ENCODE measurements around the gene AOAH. TPM values are rescaled to one million over a fixed set of nuclear protein-coding genes. Genes with fewer than 3 reads are reported as not detected.

The AOAH gene
- total and polyA plus RNA-seq, 2 donors (not counting 3 experiments of a cell fraction or from before 2014, with no cell fraction given) = not detected

GRCh38 chr7:36692456-36692855 is 31.8 kb downstream of the AOAH start:
- CTCF ChIA-PET = no interaction called here

More at GRCh38 chr7:36692456-36692855, 31.8 kb downstream of the AOAH start:
- BruUV-seq (replicated peaks) = no TSS peak
- dilution Hi-C loops (cut with MboI; ENCODE audit: extremely low pct_ligation_motif_present, low sequenced_read_pairs) = no loop called here
- no peak overlapping the region for H3K4me3 ChIP-seq (replicated peaks in 1 of 3; ENCODE audit: insufficient read depth in 1 of 3, low read depth in 1 of 3, low read length in 3 of 3)
- TF ChIP-seq POLR2AphosphoS5 (IDR thresholded peaks at IDR 0.05; ENCODE audit: insufficient read depth, low read depth, low read length) = no peak
- TF ChIP-seq GATA2 (IDR thresholded peaks at IDR 0.05; ENCODE audit: insufficient read depth, insufficient read length, low read depth, low read length) = no peak
- TF ChIP-seq FOS (IDR thresholded peaks at IDR 0.05; ENCODE audit: borderline replicate concordance, insufficient read depth, low read length) = no peak
- TF ChIP-seq MAX (IDR thresholded peaks at IDR 0.05; ENCODE audit: insufficient read depth, insufficient read length) = no peak
- no peak for TF ChIP-seq CTCF (IDR thresholded peaks at IDR 0.05; ENCODE audit: extremely low read depth in 1 of 2, insufficient read depth in 1 of 2, low read depth in 1 of 2, low read length in 2 of 2)
- TF ChIP-seq POLR2A (IDR thresholded peaks at IDR 0.05; ENCODE audit: low read depth, low read length) = no peak
- no peak for TF ChIP-seq JUN (IDR thresholded peaks at IDR 0.05; ENCODE audit: borderline replicate concordance, insufficient read depth, insufficient read length, low read depth)
- no peak for TF ChIP-seq EZH2 (IDR thresholded peaks at IDR 0.05; ENCODE audit: borderline replicate concordance, low read depth, low read length, severe bottlenecking)
- TF ChIP-seq MYC (IDR thresholded peaks at IDR 0.05; ENCODE audit: low read depth, low read length) = no peak
- no peak overlapping the region for H3K4me2 ChIP-seq (ENCODE audit: insufficient read depth, low read length)
- no peaks in the 10 kb centered on the region for H3K9me3 ChIP-seq (replicated peaks; ENCODE audit: control insufficient read depth, insufficient read depth, low read length)
- H3K36me3 ChIP-seq (ENCODE audit: control insufficient read depth in 2 of 2, extremely low read depth in 1 of 2, insufficient read depth in 2 of 2, low read length in 2 of 2) = no peaks in the 10 kb centered on the region
- H3K9ac ChIP-seq (replicated peaks; ENCODE audit: extremely low read depth, insufficient read depth, low read length) = no peak overlapping the region
- H3K4me1 ChIP-seq (ENCODE audit: control insufficient read depth, extremely low read depth, insufficient read depth, low read length) = no peaks in the 10 kb centered on the region
- H2AFZ ChIP-seq (ENCODE audit: low read depth, low read length) = no peak overlapping the region
- H3K27me3 ChIP-seq (ENCODE audit: control insufficient read depth in 2 of 2, insufficient read depth in 2 of 2, low read length in 2 of 2) = peaks cover 0 to 2% of the 10 kb centered on the region in 2 experiments
- no peaks in the 10 kb centered on the region for H3K79me2 ChIP-seq (ENCODE audit: control insufficient read depth, insufficient read depth, low read length)
- H3K27ac ChIP-seq (ENCODE audit: insufficient read depth, low read depth, low read length) = no peak overlapping the region
- no peaks in the 10 kb centered on the region for H4K20me1 ChIP-seq (replicated peaks; ENCODE audit: control insufficient read depth, extremely low read depth, insufficient read depth, low read length)
- POLR2A ChIA-PET = no interaction called here
- FAIRE-seq (no peak), DNase-seq (ENCODE audit: low read depth, low spot score) (no peak)
- H3K9me1 ChIP-seq (replicated peaks; ENCODE audit: control insufficient read depth, extremely low read depth, insufficient read depth, low read length) = no peaks in the 10 kb centered on the region
- intact Hi-C loops (cut with micrococcal nuclease) = no loop called here

Data from endothelial cell of umbilical vein (primary cell).